NOMO-1 (cell line): Measurements from ENCODE around the gene RAB43.
"Not testable (repeated sequence)": the region's sequence is repeated elsewhere in the genome, so short reads cannot be mapped to it uniquely, and the experiment has no call there.

ENCODE experiments used
- DNase-seq, 2 experiments: peaks; one replicate each; lab custom pipeline; 2025; ENCODE audit not compliant: unreplicated experiment in 2 of 2; lab: John Stamatoyannopoulos, UW

The RAB43 gene

DNA sequence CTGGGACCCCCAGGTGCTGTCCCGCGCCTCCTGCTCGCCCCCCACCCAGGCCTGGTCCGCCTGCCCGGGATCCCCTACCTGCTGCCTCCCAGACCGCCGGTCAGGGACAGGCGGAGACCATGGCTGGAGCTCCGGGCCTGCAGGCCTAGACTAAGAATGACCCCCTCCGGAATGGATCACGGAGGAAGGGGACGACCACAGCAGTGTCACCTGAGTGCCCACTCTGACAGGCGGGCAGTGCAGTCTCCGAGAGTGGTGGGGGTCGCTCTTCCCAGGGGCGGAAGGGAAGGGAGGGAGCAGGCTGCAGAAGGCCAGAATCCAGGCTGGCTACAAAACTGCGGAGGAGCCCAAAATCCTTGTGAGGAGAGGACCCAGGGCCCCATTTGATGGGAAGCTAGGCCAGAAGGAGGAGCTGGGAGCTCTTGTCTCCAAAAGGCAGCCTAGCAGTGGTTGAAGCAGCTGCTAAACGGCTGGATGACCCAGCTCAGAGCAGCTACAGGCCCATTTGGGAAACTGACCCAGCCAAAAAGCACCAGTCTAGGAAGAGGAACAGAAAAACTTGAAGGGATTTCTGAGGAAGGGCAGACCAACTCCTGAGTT is 908 bp upstream of the RAB43 start:
- peak in 1 of 2 experiments; percentile 9 for DNase-seq

DNA sequence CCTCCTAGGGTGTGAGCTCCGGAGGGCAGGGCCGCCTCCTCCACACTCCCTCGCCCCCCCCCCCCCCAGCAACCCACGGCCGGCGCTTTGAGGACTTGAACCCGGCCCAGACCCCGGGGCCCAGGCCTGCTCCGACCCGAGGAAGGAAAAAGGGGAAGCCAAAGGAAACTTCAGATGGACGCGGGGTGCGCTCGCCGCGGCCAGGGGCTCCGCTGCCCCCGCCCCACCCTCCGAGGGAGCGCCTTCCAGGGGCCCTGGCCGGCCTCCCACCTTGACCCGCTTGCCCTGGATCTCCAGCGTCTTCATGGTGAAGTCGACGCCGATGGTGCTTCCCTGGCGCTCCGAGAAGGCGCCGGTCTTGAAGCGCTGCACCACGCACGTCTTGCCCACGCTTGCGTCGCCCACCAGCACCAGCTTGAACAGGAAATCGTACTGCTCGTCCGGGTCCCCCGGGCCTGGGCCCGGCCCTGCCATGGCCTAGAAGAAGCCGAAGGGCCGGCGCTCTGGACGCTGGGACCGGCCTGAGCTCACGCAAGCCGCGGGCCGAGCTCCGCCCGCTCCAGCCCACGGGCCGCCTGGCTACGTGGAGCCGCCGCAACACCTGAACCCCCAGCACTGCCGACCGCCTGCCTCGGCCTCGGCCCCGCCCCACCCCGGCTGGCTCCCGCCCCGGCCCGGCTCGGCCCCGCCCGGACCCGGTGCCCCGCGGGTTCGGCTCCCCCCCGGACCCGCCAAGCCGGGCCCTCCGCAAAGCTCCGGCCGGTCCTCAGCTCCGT is 400 bp downstream of the RAB43 start:
- peak; percentile 46 to 56 for DNase-seq

DNA sequence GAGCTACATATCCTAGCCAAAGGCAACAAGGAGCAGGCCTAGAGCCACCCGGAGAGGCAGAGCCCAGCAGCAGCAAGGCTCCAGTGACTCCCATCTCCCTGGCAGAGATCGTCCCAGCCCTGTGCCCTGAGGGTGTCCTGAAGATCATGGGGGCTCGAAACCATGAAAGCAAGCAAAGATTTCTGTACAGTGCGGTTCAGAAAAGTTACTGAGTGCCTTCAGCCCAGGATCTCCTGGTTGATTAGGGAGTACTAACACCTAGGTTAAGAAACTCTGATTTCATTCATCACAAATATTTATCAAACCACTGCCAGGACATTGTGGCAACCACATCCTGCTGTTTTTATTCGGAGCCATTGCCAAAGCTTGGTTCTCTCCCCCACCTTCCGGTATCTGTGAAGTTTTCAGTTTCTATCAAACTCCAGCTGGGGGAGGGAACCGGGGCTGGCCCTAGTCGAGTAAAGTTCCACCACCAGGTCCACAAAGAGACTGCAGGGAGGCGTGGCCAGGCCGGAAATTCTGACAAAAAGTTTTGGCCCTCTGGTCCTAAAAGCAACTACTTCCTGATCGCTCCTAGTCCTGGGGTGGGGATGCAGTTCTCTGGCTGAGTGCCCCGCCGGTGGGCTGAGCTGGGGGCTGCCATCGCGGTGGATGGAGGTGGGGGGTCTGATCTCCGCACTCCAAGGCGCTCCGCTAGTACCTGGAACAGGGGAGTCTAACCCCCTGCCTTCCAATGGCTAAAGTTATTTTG is 1.2 kb downstream of the RAB43 start:
- peak; percentile 100 for DNase-seq

DNA sequence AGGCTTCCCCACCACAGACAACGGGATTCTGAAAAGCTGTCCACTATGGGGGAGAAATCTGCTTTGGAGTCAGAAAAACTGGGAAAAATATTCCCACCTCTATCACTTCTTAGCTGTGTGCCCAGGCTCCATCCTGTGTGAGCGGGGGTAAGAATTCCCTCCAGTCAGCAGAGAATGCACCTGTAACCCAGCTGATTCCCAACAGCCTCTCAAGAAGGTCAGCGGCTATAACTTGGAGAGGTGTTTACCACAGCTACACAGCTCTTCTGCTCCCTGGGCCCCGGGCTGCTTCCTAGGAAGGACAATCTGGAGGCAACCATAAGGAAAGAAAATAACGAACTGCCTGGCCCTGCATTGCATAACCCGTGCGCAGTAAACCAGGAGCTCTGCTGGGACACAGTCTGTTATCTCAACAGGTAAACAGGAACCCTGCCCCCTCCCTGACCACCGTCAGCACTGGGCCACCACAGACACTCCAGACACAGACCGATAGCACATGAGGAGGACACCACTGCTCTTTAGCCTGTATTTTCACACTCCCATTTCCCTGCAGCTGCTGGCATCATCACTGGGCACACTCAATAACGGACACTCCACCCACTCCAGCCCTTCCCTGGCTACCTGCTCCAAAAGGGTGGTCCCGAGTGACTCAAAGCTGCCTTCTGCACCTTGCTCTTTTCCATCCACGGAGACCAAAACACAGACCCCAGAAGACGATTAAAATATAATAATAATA is 2.1 kb downstream of the RAB43 start:
- no peak for DNase-seq

DNA sequence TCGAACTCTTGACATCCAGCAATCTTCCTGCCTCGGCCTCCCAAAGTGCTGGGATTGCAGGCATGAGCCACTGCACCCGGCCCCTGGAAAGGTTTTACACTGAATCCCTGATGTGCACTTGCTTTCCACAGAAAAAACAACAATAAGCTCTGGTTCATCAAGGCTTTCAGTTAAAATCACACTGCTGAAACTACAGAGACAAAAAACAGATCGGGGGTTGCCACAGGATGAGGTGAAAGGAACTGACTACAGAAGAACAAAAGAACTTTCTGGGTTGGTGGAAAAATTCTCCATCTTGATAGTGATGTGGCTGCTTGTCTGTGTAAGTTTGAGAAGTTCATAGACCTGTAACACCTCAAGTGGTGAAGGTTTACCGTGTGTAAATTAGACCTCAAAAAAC is 2.9 kb downstream of the RAB43 start:
- DNase-seq, result no peak

DNA sequence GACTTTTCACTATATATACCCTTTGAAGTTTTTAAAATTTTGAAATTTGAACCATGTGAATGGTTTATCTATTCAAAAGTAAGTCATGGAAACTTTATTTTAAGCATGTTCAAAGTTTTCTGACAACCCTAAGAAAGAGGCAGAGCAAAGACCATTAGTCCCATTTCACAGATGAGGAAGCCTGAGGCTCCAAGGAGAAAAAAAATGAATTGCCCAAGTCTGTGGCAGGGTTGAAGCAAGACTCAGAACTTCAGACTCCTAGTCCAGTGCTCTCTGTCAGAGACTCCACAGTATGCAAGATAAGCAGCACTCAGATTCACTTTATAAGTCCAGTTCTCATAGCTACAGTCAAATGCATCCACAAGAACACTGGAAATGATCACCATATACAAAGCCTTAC is 4.5 kb downstream of the RAB43 start:
- no peak for DNase-seq

DNA sequence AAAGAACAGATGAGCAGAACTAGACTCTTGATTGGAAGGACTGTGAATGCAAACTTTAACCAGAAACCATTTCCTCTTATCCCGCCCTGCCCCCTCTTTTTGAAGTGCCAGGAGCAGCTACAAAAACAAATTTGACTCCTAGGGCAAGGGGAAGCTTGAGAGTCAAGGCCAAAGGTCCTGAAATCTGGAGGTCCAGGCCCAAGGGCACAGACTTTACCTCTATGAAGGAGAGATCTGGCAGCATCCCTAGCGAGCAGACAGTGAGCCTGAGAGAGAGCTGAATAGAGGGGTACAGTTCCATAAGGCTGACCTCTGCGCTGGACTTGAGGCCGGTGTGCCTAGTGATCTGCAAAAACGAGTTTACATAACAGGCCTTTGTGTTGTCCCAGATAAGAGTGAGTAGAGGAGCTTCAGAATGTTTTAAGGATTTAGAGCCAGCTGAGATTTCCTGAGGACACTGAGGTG is 5.1 kb downstream of the RAB43 start:
- DNase-seq, result peak; percentile 17 to 28

DNA sequence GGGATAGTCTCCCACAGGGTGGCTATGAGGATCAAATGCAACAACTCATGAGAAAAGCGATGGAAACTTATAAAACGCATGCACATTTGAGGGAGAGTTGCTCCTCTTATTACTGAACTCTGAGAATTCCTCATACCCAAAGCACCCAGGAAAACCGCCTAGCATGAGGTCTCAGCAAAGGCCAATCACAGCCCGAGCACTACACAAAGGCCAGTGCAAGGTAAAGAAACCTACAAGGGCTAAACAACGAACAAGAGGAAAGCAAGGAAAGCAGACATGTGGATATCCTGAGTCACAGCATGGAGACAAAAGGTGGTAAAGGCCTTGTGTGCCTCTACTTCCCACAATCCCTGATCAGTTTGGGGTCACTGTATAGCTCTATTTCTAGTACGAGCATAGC is 7.1 kb downstream of the RAB43 start:
- DNase-seq, result no peak

DNA sequence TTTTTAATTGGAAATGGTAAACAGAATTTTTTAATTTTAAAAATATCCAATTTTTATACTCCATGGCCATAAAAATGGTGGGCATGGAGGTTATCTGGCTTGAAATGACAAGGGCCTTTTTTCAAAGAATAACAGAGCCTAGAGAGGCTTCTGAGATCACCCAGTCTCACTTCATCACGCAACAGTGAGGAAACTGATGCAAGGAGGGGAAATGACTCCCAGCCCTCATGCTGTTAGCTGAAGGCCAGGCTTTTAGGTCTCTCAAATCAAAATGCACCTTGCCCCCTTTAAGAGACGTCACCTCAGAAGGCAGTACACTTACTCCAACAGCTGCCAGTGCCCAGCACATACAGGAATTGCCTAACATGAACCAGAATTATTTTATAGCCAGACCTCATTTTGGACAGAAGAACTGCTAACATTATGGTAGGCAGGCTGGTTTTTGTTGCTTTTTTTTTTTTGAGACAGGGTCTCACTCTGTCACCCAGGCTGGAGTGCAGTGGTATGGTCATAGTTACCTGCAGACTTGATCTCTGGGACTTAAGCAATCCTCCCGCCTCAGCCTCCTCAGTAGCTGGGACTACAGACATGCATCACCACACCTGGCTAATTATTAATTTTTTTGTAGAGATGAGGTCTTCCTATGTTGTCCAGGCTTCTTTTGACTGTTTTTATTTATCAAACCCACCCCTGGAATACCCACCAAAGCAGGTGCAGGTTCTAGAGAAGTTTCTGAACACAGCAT is 9.1 kb downstream of the RAB43 start:
- peak; percentile 64 to 74 for DNase-seq

DNA sequence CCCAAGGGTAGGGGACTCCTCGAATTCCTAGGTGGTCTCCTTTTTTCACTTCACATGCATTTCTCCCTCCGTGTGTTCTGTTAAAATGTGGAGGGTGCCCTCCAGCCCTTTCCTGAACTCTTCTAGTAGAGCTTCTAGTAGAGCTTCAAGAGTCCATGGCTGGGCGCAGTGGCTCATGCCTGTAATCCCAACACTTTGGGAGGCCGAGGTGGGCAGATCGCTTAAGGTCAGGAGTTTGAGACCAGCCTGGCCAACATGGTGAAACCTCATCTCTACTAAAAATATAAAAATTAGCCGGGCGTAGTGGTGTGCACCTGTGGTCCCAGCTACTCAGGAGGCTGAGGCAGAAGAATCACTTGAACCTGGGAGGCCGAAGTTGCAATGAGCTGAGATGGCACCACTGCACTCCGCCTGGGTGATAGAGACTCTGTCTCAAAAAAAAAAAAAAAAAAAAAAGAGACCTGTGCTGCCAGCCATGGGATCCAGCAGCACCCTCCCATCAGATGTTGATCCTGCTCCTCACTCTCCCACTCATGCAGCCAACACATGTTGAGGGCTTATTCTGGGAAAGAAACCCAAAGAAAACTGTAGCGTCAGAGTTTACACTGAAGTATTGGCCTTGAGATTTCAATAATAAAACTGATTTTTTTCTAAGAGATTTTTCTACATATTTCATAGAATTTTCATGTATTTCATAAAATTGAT is 10.4 kb downstream of the RAB43 start:
- not testable (repeated sequence) for DNase-seq

DNA sequence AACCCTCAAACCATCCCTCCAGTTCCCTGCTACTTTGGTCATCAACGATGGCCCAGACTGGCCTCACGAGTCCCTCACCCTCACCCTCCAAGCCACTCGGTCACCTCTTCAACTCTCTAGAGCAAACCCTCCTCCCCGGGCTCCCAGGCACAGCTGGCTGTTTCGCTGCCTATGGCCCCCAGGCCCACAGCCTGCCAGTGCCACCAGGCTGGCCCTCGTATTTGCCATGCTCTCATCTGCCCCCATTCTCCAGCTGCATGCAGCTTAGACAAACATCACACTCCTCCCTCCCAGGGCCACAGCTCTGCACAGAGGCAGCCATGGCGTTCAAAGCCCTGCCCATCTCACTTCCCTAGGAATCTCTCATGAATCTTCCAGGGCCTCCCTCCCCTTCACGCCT is 13.8 kb downstream of the RAB43 start:
- no peak for DNase-seq

DNA sequence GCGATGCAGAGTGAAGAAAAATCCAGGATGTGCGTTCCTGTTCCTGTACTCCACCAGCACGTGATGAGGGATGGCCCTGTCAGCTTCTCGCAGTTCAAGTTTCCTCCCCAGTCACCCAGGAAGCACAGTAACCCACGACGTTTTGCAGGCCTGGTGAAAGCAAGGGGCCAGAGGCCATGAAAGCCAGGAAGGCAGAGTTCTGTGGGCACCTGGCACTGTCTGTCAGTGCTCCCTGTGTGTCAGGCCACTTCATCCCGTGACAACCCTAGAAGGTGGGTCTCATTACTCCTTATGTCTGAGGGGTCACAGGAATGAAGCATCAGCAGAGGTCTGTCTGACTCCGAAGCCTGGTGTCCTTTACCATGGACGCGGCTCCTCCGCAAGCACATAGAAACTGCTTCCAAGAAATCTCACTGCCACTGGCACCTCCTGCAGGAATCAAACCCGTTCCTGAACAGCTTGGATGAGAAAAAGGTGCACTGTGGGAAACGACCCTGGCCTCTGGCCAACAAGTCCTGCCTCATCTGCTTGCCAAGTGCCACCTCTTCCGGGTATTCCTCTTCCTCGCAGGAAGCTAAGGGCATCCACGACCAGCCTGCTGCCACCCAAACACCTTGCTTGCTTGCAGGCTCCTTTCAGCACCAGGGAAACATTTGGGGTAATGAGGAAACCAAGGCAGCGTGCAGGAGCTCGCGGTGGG is 14.6 kb downstream of the RAB43 start:
- DNase-seq, result no peak

DNA sequence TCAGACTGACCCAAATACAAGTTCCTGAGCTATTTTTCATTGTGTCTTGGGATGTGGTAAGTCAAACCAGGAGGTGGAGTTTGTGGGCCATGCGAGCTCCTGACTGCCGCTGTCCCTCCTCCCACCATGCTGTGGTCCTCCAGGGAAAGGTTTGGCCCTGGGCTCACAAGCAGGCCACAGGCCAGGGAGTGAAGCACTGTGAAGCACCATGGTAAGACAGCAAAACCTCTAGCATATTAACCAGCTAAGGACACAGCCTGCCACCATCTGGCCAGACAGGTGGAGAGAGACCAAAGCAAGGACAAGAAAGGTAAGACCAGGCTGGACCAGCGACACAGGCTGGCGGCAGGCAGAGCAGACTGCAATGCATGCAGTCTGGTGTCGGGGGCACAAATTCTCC is 15.3 kb downstream of the RAB43 start:
- no peak for DNase-seq

DNA sequence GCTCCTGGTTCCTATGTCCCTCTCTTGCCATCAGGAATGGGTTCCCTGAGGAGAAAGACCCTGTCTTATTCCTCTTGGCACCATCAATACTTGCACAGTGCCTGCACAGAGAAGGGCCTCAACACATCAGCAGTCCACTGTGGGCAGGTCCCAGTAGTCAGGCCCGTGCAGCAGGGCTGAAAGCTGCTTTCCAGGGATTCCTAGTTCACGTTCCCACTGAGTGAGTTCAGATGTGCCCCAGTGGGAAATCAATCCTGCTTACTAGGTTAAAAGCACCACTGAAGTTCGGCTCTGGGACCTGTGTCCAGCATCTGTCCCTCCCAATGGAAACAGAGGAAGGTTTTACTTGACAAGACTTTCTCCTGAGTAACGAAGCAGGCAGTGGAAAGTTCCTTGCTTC is 15.7 kb downstream of the RAB43 start:
- DNase-seq, result no peak

DNA sequence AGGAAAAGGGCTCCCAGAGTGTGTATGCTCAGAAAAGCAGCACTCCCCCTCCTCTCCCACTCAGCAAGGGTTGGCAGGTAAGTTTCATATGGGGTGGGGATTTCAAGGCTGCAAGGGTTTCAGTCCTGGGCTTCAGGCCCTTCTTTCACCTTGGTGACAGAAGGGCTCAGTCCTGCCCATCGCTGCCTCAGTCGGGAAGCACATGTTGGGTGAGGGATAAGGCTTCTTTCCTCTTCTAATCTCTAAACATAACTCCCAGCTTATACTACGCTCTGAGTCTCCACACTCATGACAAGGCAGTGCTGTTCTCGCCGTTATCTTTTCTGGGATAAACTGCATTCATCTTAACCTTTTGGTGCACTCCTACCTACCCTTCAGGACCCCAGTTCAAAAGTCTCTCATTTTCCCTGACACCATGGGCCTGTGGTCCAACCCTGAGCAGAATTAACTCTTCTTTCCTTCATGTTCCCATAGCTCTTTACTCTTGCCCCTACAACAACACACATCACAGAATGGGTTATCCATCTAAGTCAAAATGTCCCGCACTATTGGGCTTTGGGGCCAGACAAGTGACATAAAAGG is 17.0 kb downstream of the RAB43 start:
- DNase-seq, result no peak

DNA sequence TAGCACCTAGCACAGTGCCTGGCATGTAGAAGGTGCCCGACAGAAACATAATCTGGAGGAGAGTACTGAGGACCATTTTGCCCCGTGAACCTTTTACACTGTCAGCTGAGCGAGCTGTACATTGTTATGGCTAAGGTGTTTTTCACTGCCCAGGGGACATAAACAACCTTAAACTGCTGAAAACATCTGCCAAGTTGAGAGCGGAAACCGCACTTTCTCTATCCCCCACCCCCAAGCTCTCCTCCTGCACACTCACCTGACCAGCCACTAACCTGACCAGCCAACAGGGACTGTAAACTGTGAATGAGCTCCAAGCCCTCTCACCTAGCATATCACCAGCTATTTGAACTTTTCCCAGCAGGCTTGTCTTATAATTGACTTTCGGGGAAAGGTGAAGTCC is 17.6 kb downstream of the RAB43 start:
- DNase-seq, result no peak

DNA sequence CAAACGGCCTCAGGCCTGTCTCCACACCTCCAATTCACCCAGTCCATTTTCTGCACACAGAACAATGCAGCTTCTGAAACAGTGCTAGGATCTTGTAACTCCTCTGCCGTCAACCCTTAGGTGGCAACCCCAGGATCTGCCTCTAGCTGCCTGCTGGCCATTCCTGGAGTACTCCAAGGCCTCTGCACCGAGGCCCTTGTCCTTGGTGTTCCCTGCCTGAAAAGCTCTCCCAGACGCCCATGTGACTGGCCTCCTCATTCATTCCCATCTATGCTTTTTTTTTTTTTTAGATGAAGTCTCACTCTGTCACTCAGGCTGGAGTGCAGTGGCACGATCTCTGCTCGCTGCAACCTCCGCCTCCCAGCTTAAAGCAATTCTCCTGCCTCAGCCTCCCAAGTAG is 18.3 kb downstream of the RAB43 start:
- no peak for DNase-seq

DNA sequence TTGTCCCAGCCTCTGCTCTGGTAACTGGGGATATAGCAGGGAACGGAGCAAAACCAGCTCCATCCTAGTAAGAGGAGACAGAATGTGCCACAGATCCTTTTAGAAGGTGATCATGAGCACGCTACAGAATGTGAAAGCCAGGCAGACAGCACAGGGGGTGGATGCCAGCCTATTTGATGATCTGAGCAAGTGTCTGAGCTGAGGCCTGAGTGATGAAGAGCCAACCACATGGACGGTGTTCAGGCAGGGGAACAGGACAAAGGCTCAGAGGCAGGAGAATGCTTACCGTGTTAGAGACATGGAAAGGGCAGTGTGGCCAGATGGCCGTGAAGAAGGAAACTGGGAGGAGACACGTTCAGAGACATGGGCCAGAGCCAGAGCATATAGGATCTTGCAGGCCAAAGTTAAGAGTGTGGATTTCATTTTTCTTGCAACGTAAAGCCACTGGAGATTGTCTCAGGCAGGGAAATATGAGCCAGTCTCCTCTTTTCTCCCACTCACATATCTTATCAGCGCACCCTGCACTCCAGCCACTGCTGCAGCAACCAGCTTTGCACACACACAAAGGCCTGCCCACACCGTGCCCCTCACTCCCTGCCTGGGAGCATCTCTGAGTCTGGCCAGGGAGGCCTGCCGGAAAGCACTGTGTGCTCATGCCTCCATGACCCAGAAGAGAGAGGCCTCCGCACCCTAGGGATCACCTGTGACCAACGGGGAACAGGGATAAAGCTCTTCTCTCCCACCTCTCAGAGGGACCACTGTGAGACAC is 20.1 kb downstream of the RAB43 start:
- DNase-seq, result no peak
